HUDEP-2 (cell line): ENCODE results near the gene ABAT.

ENCODE experiments used
- DNase-seq, 76 experiments: peaks; one replicate each; lab custom pipeline; 2025; ENCODE audit not compliant: unreplicated experiment in 76 of 76; lab: John Stamatoyannopoulos, UW

The ABAT gene

GRCh38 chr16:8714807-8715206 lies 40.4 kb downstream of the ABAT start:
- DNase-seq, result no peak

DNA sequence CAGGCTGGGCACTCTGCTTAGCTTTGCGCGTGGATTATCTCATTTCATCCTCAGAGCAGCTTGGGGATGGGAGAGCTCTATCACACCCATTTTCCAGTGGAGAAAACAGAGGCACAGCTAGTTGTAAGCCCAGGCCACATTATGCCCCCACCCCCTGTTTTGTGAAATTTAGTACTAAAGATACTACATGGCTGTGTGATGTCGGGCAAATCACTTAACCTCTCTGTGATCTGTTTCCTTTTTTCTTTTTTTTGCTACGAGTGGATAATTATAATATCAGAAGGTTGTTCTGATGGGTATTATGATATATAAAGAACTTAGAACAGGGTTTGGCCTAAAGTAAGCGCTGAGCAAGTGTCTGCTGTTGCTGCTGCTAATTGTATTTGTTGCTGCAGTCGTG lies 41.6 kb downstream of the ABAT start:
- no peak for DNase-seq

DNA sequence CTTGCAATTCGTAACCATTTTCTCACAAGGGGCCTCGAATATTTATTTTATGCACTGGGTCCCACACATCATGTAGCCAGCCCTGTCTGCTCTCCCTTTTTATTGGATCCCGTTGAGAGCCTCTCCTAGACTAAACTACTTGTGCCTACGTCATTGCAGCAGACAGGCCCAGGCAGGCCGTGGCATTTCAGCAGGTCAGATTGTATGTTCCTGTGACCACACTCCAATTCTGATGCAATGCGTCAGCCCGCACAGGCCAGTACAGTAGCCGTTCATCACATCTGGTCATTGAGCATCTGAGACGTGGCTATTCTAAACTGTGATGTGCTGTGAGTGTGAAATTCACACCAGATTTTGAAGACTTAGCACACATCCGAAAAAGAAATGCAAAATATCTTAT lies 42.2 kb downstream of the ABAT start:
- DNase-seq, result no peak

DNA sequence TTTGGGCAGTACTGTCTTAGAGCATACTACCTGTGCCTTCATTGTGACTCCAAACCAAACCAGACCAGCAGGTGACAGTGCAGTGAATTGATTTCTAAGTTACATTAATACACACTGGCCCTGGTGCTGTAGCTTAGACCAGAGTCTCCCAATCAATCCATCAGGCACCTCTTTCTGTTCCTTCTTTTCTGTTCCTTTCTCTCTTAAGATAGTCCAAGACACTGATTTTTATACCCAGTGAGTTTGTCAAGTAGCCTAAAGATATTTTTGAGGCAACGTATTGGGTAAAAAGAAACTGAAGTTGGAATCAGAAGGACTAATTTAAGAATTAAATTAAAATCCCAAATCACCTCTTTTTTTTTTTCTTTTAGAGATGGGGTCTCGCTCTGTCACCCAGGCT lies 43.1 kb downstream of the ABAT start:
- DNase-seq, result no peak

DNA sequence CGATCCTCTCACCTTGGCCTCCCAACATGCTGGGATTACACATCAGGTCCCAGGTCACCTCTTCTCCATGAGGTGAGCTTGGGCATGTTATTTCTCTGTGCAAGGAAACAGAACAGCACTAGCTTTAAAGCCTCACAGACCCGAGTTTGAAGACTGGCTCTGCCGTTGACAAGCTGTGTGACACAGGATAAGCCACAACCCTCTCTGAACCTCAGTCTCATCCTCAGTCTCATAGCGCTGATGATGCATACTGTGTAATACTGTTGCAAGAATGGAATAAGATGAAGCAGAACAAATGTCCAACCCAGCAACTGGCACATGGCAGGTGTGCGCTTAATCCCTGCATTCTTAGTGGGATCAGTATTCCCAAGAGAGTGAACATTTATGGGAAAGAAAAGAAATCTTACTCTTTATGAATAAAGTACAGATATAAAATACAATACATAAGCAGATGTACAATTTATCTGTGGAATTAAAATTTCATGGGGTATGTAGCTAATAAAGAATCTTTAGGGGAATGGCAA lies 43.5 kb downstream of the ABAT start:
- no peak for DNase-seq

- no peak for DNase-seq
Measured at GRCh38 chr16:8718851-8719680, 44.6 kb downstream of the ABAT start.

DNA sequence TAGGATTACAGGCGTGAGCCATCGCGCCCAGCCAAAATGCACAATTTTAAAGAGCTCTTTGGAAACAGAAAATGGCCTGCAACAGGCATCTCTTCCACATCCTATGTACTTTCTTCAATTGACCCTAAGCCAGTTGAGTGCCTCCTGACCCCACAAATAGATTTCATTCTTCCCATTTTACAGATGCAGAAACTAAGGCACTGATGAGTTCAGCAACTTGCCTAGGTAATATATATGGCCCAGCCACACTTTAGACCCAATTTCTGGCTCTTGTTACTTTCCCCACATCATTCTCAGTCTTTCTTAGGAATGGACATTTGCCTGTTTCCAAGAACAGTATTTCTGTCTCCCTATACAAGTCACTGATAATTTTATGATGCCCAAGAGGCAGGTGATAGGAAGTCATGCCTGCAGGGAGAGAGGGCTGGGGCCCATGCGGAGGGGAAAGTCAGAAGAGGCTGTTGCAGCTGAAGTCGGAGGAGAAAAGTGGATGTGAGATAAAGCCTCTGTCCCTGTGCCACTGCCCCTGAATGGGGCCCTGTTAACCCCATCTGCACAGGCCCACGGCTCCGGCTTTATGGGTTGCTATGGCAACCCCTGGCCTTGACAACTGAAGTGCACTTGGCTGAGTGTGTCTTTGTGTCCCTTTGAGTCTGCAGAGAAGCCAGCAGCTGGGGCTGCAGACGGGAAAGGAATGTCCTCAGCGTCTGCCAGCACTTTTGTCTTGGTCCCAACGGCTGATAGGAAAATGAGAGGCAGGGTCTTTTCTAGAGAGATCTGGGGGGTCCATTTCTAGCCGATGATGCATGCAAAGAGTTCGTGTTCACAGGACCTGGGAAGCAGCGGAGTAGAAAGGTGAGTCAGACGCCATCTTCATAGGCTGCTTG lies 45.9 kb downstream of the ABAT start:
- DNase-seq, result peak in 8 of 76 experiments; percentile 1 to 33 (median 17)

GRCh38 chr16:8720967-8721308 lies 46.5 kb downstream of the ABAT start:
- DNase-seq, result no peak

DNA sequence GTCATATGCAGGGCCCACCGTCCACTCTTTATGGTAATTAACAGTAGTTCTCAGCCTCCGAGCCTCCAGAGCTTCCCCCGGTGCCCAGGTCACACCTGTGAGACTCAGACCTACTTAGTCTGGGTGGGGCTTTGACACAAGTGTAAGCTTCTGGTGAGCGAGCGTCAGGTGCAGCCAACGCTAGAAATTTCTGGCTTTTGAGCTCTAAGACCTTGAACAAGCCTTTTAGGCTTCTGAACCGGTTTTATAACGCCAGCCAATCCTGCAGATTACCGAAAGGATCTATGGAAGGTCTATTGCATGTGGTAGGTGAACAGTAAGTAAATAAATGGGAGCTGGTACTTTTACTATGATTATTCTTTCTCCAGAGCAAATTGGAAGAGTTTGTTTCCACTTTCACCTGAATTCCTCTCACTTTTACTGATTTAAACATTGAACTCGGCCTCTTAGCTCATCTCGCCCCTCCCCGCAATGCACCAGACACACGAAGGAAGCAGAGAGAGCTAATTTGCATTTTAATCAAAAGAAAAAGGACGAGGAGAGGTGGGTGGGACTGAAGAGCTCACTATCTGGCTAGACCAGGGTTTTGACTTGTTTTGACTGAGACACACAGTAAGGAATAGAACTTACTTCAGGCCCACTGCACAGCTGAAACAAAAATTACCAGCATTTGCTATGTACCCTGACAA lies 47.1 kb downstream of the ABAT start:
- no peak for DNase-seq

DNA sequence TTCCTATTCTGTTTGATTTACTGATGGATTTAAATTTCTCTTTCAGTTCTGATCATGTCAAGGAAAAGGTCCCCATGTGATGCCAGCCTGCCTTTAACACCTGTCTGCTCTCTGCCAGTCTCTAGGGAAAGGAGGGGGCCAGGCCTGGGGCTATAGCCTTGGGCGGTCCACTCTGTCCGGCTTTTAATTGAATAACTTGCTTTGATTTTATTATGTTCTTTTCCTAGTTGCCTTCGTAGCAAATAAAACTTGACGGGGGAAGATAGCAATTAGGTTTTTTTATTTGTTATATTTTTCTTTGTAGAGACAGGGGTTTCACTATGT lies 47.6 kb downstream of the ABAT start:
- no peak for DNase-seq

DNA sequence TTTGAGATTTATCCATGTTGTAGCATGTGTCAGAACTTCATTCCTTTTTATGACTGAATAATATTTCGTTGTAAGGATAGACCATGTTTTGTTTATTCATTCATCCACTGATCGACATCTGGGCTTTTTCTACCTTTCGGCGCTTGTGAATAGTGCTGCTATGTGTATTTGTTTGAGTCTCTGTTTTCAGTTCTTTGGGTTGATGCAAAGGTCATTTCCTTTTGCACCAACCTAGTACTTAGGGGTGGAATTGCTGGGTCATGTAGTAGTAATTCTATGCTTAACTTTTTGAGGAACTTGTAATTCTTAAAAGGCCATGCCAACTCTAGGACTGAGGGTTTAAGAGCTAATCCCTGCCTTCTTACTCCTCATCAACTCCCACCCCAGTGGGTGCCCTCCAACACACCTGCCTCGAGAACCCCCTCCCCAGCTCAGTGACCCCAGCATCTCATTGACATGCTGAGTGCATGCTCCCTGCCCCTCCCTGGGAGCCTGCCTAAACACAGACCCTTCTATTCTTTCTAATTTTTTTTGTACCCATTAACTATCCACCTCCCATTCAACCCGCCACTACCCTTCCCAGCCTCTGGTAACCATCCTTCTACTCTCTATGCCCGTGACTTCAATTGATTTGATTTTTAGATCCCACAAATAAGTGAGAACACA lies 51.2 kb downstream of the ABAT start:
- no peak for DNase-seq

DNA sequence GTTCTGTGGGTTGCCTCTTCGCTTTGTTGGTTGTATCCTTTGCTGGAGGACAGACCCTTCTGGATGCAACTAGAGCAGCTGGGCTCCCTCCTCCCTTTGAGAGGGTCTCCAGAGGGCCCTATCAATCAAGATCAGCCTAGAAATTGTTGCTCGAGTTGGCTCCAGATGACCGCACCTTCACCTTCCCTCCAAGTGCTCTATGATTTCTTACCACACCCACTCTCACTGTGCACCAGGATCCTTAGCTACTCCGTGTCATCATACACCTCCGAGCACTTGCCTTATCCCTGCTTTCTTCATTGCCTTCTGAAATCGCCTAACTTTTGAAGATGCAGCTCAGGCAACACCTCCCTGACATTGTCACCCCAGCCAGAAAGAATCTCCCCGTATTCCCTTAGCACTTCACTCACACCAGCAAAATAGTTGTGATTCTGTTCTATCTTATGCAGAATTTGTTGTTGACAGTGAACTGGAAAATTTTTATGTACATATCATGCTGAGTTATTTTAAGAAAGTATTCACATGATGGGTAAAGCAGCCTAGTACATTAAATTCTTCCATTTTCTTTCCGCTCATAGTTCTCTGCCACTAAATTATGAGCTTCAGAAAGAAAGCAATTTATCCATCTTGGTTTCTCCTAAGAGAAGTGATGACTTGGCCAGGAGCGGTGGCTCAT lies 52.9 kb downstream of the ABAT start:
- DNase-seq, result no peak

DNA sequence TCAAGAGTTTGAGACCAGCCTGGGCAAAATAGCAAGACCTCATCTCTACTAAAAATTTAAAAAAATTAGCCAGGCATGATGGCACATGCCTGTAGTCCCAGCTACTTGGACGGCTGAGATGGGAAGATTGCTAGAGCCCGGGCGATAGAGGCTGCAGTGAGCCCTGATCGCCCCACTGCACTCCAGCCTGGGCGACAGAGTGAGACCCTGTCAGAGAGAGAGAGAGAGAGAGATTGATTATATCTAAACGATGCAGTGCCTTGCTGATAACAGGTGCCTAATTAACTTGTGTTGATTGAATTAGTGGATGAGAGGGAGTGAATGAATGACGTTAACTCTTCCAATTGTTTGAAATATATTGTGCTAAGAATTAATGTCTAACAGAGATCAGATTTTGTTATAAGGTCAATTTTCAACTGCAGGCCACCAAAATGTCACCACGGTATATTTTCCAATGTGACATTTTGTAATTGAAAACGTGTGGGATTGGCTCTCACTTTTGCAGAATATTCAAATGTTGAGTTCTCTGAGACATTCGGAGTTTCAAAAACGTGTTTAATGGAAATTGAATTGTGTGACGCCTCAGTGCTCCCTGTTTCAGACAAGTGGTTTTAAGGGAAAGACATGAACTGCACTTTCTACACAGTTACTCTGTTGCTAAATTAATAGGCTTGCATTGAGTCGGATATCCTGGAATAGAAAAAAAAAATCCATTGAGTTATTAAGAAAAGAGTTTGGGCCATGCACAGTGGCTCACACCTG lies 53.6 kb downstream of the ABAT start:
- no peak for DNase-seq

DNA sequence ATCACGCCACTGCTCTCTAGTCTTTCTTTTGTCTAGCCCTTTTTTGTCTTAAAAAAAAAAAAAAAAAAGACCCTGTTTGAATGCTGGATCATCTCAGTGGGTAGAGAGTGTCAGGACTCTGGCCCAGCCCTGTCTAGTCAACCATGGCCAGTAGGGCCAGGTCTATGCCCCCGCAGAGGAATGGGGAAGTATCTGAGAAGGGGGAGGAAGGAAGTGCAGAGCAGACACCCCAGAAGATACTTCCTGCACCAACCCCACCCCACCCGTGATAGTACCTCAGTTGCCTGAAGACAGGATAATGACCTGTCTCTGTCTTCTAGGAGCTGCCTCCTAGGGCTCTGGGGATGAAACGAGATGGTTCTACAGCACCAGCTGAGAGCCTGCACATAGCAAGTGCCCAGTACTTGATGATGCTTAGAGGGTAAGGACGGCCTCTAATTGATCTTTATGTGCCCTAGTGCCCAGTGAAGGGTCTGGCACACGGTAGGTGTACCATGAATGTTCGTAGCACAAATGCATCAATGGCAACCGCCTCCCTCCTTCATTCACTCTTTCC lies 55.4 kb downstream of the ABAT start:
- no peak for DNase-seq

GRCh38 chr16:8730335-8730915 lies 56.0 kb downstream of the ABAT start:
- no peak for DNase-seq

DNA sequence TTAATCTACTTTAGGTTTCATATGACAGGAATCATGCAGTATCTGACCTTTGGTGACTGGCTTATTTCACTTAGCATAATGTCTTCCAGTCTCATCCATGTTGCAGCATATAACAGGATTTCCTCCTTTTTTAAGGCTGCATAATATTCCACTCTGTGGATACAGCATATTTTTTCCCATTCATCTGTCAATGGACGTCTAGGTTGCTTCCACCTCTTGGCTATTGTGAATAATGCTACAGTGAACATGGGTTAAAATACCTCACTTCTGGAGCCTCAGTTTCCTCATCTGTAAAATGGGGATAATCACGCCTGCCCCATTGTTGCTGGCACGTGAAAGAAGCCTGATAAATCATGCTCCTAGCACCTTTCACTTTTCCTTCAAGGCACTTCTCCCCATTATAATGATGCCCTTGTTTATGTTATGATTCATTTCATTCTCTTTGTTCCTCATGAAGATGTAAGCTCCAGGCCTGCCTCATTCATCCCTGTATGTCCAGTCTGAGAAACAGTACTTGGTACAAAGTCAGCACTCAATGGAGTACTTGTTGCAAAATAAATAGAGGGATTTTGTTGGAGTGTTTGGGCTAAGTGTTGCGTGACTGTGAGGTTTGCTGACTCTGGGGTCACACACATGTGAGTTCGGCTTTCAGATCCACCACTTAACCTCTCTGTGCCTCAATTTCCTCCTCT lies 59.6 kb downstream of the ABAT start:
- DNase-seq, result no peak

GRCh38 chr16:8735574-8735973 lies 61.2 kb downstream of the ABAT start:
- DNase-seq, result no peak

DNA sequence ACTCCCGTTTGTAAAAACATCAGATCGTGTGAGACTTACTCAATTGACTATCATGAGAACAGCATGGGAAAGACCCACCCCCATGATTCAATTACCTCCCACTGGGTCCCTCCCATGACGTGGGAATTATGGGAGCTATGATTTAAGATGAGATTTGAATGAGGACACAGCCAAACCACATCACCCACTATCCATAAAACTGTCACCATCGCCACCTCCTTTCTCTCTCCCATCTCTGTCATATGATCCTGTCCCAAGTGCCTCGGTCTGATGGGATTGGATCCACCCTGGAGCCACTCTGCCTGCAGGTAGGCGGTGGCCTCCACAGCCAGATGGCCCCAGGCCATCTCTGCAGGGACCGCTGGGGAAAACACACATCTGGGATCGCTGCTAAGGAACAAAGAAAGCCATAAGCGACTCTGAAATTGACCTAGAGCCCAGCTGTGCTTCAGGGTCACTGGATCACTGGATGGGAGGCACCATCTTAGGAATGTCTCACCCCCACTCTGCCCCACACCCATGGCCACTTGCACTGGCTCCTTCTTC lies 61.8 kb downstream of the ABAT start:
- no peak for DNase-seq
